ENCODE data around the gene ASTL.

Gene ASTL

DNA sequence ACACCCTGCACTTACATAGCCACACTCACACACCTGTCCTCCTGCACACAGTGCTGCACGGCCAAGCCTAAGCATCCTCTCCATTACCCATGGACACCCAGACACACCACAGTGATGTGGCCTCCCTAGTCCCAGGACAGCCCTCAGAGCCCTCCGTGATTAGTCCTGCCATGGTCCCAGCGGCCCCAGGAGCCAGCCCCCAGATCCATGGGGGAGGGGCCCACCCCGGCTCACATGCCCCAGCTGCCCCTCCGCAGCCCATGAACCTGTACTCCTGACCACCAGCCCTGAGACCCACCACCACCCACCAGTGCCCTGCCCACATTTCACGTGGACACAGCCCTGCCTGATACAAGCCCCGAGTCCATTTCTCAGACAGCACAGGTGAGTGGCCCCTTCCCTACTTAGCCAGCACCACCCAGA, 15.0 kb upstream of the ASTL start:
- H3K27ac ChIP-seq (ENCODE audit: extremely low read depth, low read depth, low read length): no peak overlapping the region
- TF ChIP-seq HIC1 (tag by site-specific recombination; IDR thresholded peaks at IDR 0.05) (no peak), RBAK (tag by site-specific recombination; IDR thresholded peaks at IDR 0.05) (no peak), SCRT1 (tag by site-specific recombination; IDR thresholded peaks at IDR 0.05; ENCODE audit: borderline replicate concordance) (no peak), ZNF501 (tag by site-specific recombination; IDR thresholded peaks at IDR 0.05) (no peak), ZNF670 (tag by site-specific recombination; IDR thresholded peaks at IDR 0.05; ENCODE audit: low read depth) (no peak), ZNF114 (tag by site-specific recombination; IDR thresholded peaks at IDR 0.05) (no peak), ZBTB48 (tag by site-specific recombination; IDR thresholded peaks at IDR 0.05) (no peak), ZNF266 (tag by site-specific recombination; IDR thresholded peaks at IDR 0.05; ENCODE audit: low read depth) (no peak), YY2 (tag by site-specific recombination; IDR thresholded peaks at IDR 0.05) (no peak), ZNF280D (tag by site-specific recombination; IDR thresholded peaks at IDR 0.05) (no peak), SCRT2 (tag by site-specific recombination; IDR thresholded peaks at IDR 0.05) (no peak), PBX3 (CRISPR knock-in tag; IDR thresholded peaks at IDR 0.05) (no peak), ZNF664 (tag by site-specific recombination; IDR thresholded peaks at IDR 0.05) (no peak), ZNF133 (tag by site-specific recombination; IDR thresholded peaks at IDR 0.05) (no peak), ZNF747 (tag by site-specific recombination; IDR thresholded peaks at IDR 0.05) (no peak), GLIS1 (tag by site-specific recombination; IDR thresholded peaks at IDR 0.05) (no peak), ZNF404 (tag by site-specific recombination; IDR thresholded peaks at IDR 0.05) (no peak), ZNF560 (tag by site-specific recombination; IDR thresholded peaks at IDR 0.05; ENCODE audit: borderline replicate concordance) (no peak), ZNF549 (tag by site-specific recombination; IDR thresholded peaks at IDR 0.05) (no peak), ZNF701 (tag by site-specific recombination; IDR thresholded peaks at IDR 0.05) (no peak)
- ChIA-PET POLR2A (no interaction called here), CTCF (interaction anchor here (0.6 to 1.0 kb wide), 2 partner anchors 14 to 87 kb away, joined by 3 read pairs; no protein-coding TSS in a partner anchor)
- no peak overlapping the region for H3K4me3 ChIP-seq (ENCODE audit: low read depth, low read length)
- no peaks in the 10 kb centered on the region for H3K36me3 ChIP-seq (ENCODE audit: control insufficient read depth in 2 of 2, insufficient read depth in 1 of 2, low read length in 2 of 2)
- no peaks in the 10 kb centered on the region for H3K9me3 ChIP-seq (ENCODE audit: control insufficient read depth, insufficient read depth, low read depth, low read length)
- H3K4me1 ChIP-seq (ENCODE audit: control insufficient read depth, insufficient read depth, low read length): peaks cover 1% of the 10 kb centered on the region; the same call in 1 of the 2 replicates

Data from HEK293 (cell line).